Keratinocyte (primary cell): ENCODE data around the gene NIPA2.

Experiments
- CTCF ChIP-seq, 3 experiments: IDR thresholded peaks in 1 of 3; conservative IDR thresholded peaks in 1 of 3; optimal IDR thresholded peaks in 1 of 3; 2 replicates in 2 of 3; 3 replicates in 1 of 3; pipeline versions ENCODE3 to v1.5.1; 2011; ENCODE audit warnings: low read length in 3 of 3, mild to moderate bottlenecking in 3 of 3, moderate library complexity in 2 of 3, control low read depth in 1 of 3, inconsistent platforms in 1 of 3; ENCODE audit not compliant: insufficient read depth in 2 of 3; ENCODE audit errors: extremely low read depth in 1 of 3
- EZH2 ChIP-seq: IDR thresholded peaks from one replicate; pipeline ENCODE4 v1.6.1; 2012; ENCODE audit warnings: inconsistent platforms, mild to moderate bottlenecking, low read length, moderate library complexity

DNA sequence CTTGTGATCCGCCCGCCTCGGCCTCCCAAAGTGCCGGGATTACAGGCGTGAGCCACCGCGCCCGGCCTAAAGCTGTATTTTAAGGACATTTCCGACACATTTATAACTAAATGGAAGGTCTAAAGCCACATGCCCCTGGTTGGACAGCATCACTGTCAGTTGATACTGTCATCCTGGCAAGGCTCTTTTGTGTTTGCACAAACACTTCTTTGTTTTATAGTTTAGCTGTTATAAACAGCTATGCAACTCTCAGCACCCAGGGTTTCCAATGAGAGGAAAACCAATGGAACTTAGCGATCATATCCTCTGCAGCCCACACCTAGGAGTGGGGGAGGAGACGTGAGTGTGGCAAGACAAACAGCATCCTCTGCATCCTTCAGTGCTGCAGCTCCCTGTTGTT, 32.3 kb upstream of the NIPA2 start:
- TF ChIP-seq CTCF (optimal IDR thresholded peaks at IDR 0.05 in 1 of 3, IDR thresholded peaks at IDR 0.05 in 1 of 3, conservative IDR thresholded peaks at IDR 0.05 in 1 of 3; ENCODE audit: extremely low read depth in 1 of 3, insufficient read depth in 2 of 3, low read length in 3 of 3) (no peak), EZH2 (no peak)
